ENCODE data around the gene DIAPH1.

Gene DIAPH1

DNA sequence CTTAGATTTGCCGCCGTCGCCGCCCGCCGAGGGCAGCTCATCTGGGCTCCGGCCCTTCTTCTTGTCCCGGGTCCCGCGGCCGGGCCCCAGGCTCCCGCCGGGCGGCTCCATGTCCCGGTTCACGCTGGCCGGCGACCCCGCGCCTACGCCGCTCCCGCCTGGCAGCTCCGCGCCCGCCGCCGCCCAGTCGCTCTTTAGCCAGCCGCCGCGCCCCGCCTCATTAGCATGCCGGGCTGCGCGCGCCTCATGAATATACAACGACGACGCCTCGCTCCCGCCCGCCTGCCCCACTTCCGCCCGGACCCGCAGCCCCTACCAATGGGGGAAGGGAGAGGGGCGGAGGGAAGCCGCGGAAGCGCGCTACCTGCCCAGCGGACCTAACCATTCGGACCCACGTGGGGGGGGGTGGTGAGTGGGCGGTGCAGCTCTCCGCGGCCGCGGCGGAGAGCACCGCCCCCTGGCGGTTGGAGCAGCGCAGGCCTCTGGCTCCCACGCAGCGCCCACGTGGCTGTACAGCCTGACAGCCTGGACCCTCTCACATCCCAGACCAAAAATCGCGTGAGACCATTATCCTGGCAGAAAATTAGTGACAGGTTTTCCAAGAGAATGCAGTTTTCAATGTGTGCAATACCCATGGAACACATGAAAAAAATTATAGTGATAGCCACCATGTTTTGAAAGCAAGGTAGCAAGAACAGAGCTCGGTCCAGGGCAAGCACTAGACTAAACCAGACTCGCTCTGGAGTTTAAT lies at the start of gene DIAPH1:
Gene DIAPH1, minus strand, starts transcription at position 197 of the 751 bp plus-strand sequence. Its CDS starts 86 bp downstream, at position 111.
- peak; percentile 42 for DNase-seq

- DNase-seq: no peak
These were observed 47.5 kb upstream of the DIAPH1 start for GRCh38 chr5:141665995-141666940.

GRCh38 chr5:141664733-141665461 lies 46.1 kb upstream of the DIAPH1 start:
- no peak for DNase-seq

GRCh38 chr5:141663506-141663905 lies 44.7 kb upstream of the DIAPH1 start:
- no peak for DNase-seq

DNA sequence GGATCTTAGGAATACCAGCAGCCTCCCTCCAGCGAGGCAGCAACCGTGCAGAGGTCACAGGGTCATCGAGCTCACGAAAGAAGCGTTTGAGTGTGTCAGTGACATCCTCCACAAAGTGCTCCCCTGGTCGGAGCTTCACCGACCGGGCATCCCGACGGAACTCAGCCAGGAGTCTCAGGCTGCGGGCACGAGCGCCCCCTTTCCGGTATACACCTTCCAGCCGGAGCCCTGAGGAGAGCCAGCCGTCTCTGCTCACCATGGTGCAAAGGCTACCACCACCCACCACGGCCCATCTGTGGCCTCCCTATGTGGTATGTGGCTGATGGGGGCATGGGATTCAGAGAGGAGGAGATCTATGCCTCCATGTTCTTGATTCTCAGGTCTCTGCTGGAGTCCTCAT lies 43.2 kb upstream of the DIAPH1 start:
- no peak for DNase-seq

- no peak for DNase-seq
These were observed 39.2 kb upstream of the DIAPH1 start for GRCh38 chr5:141657937-141658545.

- no peak for DNase-seq
These were observed 38.6 kb upstream of the DIAPH1 start for GRCh38 chr5:141657404-141657803.

- no peak for DNase-seq
These were observed 37.6 kb upstream of the DIAPH1 start for GRCh38 chr5:141656396-141656795.

GRCh38 chr5:141655020-141655419 lies 36.2 kb upstream of the DIAPH1 start:
- DNase-seq: no peak

- DNase-seq: no peak
These were observed 35.5 kb upstream of the DIAPH1 start for GRCh38 chr5:141654298-141654697.

- DNase-seq: no peak
These were observed 32.9 kb upstream of the DIAPH1 start for GRCh38 chr5:141651728-141652105.

- no peak for DNase-seq
These were observed 32.3 kb upstream of the DIAPH1 start, which contains the start of gene FCHSD1 for GRCh38 chr5:141650851-141651727. Gene FCHSD1 (minus strand): TSS chr5:141651418. CDS start chr5:141651368, 50 bp downstream.

DNA sequence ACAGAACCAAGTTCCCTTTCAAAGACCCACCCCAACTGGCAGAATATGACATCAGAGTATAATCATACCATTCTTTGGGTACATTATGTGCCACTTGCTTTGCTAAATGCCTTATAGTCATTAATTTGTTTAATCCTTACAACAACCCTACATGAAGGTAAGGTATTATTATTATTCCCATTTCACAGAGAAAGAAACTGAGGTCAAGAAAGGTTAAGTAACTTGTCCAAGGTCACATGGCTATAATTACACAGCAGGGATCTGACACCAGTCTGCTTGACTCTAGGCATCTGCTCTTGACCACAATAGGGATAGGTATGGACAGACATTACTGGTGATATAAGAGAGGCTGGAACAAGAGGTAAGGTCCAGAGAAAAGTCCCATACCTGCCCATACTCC lies 31.2 kb upstream of the DIAPH1 start:
- no peak for DNase-seq

GRCh38 chr5:141649056-141649688 lies 30.4 kb upstream of the DIAPH1 start:
- no peak for DNase-seq

DNA sequence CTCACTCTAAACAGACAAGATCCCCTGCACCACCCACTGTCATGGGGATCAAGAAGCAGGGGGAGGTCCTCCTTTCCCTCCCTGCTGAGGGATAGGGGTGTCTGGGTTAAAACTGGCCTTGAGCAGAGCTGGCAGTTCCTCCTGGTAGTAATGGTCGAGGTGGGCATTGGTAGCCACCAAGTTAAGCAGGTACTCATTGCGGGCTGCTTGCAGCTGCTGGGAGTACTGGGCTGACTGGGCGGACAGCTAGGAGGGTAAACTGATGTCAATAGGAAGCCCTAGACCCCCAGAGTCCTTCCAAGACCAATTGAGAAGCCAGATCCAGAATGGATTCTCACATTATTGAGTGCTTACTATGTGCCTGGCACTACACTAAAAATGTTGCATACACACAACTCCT lies 29.1 kb upstream of the DIAPH1 start:
- no peak for DNase-seq

DNA sequence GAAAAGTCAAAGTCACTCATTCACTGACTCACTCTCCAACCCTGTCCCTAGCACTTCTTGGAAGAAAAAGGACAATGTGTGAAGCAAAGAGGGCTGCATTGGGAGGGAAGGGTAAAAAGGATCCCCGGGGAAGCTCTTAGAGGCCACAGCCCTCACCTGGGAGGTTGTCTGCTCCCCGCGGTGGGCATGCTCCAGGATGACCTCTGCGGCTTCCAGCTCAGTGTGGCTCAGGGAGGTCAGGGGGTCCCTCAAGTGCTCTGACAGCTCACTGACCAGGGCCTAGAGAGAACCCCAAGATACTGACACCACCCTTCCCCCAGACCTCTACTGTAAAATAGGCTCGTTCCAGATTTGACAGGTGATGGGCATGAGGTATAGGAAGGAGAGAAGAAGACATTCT lies 28.4 kb upstream of the DIAPH1 start:
- no peak for DNase-seq

GRCh38 chr5:141646026-141646425 lies 27.2 kb upstream of the DIAPH1 start:
- DNase-seq: no peak

DNA sequence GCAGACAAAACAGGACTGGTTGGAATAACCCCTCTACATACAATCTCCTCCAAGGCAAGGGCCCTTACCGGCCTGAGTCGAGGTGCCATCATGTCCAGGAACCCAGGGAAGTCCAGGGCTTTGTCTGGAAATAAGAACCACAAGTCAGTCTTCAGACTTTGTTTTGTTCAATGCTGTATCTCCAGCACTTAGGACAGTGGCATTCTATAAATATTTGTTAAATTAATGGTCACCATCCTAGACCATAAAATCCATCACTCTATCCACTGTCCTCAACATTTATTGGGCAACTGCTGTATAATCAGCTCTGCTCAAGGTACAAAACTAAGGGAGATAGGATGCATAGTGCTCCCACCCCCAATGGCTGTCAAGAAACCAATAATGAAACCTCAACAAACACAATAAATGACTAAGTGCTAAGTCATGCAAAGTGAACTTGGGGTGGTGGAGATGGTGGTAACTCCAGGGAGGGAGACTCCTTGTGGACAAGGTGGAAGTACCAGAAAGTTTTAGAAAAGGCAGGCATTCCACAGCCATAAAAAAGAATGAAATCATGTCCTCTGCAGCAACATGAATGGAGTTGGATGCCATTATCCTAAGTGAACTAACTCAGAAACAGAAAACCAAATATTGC lies 23.0 kb upstream of the DIAPH1 start:
- no peak for DNase-seq

DNA sequence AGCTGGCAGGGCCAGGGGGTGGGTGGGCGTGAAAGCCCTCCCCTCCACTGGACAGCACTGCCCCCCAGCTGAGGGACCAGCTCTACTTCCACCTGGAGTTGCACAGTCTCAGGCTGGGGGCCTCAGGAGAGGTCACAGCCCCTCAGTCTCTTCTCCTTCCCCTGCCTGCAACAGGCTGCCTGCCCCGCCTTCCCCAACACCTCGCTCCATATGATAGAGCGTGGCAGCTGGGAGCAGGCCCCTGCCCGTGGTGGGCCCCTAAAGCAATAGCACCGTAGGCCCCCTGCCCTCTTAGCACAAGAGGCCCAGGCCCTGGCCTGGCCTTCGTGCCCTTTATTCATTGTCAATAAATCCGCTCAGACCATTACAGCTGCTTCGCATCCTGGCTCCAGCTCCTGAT lies 21.9 kb upstream of the DIAPH1 start:
- DNase-seq: no peak

- DNase-seq: no peak
These were observed 21.2 kb upstream of the DIAPH1 start for GRCh38 chr5:141640051-141640415.

Measured in KG1 (cell line).